ENCODE data around the gene MAP2K2. TPM values are rescaled to one million over a fixed set of nuclear protein-coding genes. Genes with fewer than 3 reads are reported as not detected.

MAP2K2 gene
- total RNA-seq, 4 donors from 2014 or later, result 101 to 207 (median 138) TPM

DNA sequence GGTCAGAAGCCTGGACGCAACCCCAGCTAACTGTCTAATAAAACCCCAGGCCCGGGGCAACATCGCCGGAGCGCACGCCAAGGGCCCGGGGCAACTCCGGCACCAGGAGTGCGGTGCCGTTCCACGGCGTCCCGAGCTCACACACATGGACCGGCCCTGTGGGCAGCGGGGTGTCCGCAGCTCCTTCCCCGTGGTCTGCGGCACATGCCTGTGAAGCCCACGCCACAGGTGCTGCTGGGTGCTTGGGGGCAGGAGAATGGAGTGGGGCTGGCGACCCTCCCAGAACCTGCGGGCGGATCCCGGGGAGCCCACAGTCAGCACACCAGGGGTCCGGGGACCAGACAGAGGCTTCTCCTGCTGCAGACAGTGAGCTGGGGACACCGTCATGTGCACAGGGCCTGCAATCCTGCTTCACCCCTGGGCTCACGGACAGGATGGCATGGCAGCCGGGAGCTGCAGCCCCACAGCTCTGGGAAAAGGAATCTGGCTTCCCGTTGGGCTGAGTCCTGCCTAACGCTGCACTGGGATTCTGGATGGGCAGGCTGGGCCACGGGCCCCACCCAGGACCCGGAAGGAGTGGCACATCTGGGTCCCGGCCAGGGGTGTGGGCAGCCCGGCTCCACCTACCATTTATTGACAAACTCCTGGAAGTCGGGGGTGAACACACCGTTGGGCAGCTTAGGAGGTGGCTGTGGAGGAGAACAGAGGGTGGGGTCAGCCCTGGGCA lies 29.0 kb downstream of the MAP2K2 start:
- peaks cover 0 to 52% of the 10 kb centered on the region in 2 donors for H3K36me3 ChIP-seq
- ATAC-seq, result no peak

DNA sequence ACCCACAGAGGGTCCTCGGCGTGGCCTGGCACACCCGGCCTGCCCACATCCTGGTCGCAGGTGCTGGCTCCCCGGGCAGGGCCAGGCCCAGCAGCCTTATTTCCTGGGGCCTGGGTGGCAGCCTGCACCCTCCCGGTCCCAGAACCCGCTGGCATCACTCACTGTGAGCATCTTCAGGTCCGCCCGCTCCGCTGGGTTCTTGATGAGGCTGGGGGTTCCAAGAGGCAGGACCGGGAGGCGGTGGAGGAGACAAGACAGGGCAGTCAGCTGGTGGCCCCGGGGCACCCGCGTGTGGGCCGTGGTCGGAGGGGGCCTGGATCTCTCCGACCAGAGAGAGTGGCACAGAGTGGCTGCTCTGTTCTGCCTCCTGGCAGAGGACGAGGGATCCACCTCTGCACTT lies 29.6 kb downstream of the MAP2K2 start:
- no peaks in the 10 kb centered on the region for H3K27me3 ChIP-seq
- TF ChIP-seq, protein P1, sequence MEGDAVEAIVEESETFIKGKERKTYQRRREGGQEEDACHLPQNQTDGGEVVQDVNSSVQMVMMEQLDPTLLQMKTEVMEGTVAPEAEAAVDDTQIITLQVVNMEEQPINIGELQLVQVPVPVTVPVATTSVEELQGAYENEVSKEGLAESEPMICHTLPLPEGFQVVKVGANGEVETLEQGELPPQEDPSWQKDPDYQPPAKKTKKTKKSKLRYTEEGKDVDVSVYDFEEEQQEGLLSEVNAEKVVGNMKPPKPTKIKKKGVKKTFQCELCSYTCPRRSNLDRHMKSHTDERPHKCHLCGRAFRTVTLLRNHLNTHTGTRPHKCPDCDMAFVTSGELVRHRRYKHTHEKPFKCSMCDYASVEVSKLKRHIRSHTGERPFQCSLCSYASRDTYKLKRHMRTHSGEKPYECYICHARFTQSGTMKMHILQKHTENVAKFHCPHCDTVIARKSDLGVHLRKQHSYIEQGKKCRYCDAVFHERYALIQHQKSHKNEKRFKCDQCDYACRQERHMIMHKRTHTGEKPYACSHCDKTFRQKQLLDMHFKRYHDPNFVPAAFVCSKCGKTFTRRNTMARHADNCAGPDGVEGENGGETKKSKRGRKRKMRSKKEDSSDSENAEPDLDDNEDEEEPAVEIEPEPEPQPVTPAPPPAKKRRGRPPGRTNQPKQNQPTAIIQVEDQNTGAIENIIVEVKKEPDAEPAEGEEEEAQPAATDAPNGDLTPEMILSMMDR (IDR thresholded peaks at IDR 0.05 in 4 of 5, conservative IDR thresholded peaks at IDR 0.05 in 1 of 5), result no peak
- no peak for TF ChIP-seq POLR2A (IDR thresholded peaks at IDR 0.05)
- DNase-seq, result no peak
- peaks cover 0 to 53% of the 10 kb centered on the region in 2 donors for H3K36me3 ChIP-seq
- no peak overlapping the region for H3K4me3 ChIP-seq
- in situ Hi-C loops (cut with MboI; ENCODE audit: low sequenced_read_pairs in 4 of 4) (no loop called here), intact Hi-C loops (cut with DNase I; ENCODE audit: low total_unique reads) (no loop called here)
- peaks cover 4 to 15% of the 10 kb centered on the region in 2 donors for H3K4me1 ChIP-seq
- no peak for ATAC-seq
- H3K27ac ChIP-seq, result no peak overlapping the region
- H3K9me3 ChIP-seq, result no peaks in the 10 kb centered on the region

More for the DNA sequence above, 29.0 kb downstream of the MAP2K2 start:
- in situ Hi-C loops (cut with MboI; ENCODE audit: low sequenced_read_pairs in 4 of 4), result no loop called here
- Histone ChIP-seq H3K4me1 (peaks cover 4 to 15% of the 10 kb centered on the region in 2 donors), H3K27ac (no peak overlapping the region), H3K27me3 (no peaks in the 10 kb centered on the region), H3K9me3 (no peaks in the 10 kb centered on the region), H3K4me3 (no peak overlapping the region)
- TF ChIP-seq, protein P1 (IDR thresholded peaks at IDR 0.05 in 4 of 5, conservative IDR thresholded peaks at IDR 0.05 in 1 of 5), result no peak
- TF ChIP-seq POLR2A (IDR thresholded peaks at IDR 0.05), result no peak
- DNase-seq, result no peak
- intact Hi-C loops (cut with DNase I; ENCODE audit: low total_unique reads), result no loop called here

DNA sequence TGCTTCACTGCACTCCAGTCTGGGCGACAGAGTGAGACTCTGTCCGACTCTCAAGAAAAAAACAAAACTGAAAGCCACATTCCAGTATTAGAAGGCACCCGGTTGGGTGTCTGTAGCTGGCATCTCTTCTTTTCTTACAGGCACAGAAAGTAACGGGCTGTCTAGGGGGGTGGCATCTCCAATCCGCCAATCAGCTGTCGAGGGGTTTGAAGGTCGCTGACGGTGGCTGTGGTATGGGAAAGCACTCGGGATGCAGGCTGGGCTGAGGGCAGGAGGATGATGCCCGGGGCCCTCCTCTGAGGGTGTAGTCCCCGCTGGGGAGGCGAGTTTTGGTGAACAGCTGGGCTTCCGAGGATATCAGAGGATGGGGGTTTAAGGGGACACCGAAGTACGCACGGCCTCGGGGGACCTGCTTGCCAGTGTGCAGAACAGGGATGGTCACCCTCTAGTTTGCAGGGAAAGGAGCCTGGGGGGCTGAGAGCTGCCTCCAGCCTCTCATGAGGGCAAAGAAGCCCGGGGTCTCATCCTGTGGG lies 30.2 kb downstream of the MAP2K2 start:
- no peak for TF ChIP-seq POLR2A (IDR thresholded peaks at IDR 0.05)
- TF ChIP-seq, protein P1 (IDR thresholded peaks at IDR 0.05 in 4 of 5, conservative IDR thresholded peaks at IDR 0.05 in 1 of 5), result no peak
- in situ Hi-C loops (cut with MboI; ENCODE audit: low sequenced_read_pairs in 4 of 4), result no loop called here
- no peak overlapping the region for H3K27ac ChIP-seq
- no peaks in the 10 kb centered on the region for H3K27me3 ChIP-seq
- H3K4me3 ChIP-seq, result no peak overlapping the region
- H3K9me3 ChIP-seq, result no peaks in the 10 kb centered on the region
- H3K4me1 ChIP-seq, result peaks cover 2 to 13% of the 10 kb centered on the region in 2 donors
- no peak for DNase-seq
- intact Hi-C loops (cut with DNase I; ENCODE audit: low total_unique reads), result no loop called here
- no peak for ATAC-seq
- H3K36me3 ChIP-seq, result peaks cover 0 to 49% of the 10 kb centered on the region in 2 donors

DNA sequence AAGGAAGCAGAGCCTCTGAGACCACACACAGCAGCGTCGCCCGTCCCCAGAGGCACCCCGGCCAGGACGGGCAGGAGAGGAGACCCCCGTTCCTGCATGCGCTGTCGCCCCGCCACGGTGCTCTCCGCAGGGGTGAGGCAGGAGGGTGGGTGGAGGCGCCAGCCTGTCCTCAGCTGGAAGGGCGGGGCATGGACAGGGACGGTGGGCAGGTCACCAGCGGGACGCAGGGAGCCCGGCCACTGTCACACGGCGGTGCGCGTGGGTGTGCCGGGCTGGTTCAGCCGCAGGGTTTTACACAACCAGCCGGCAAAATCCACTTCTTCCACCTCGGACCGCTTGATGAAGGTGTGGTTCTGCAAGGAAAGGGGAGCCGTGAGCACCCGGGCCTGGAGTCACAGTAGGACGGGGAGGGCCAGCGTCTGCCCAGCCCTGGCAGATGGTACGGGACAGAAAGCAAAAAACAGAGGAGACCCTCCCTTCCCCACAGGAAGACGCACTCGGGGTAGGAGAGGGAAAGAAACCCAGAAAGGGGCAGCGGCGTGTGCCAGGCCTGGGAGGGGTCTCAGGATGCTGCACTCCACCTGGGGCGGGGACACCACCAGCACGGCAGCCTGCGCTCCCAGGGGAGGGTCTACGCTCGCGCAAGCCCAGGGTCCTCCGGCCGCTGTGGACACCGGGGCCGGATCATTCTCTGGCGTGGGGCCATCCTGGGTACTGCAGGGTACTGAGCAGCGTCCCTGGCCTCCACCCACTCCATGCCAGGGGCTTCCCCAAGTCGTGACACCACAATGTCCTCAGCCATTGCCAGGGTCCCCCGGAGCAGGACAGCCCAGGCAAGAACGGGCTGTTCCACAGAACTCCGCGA lies 33.3 kb downstream of the MAP2K2 start:
- Histone ChIP-seq H3K4me3 (no peak overlapping the region), H3K27me3 (no peaks in the 10 kb centered on the region), H3K9me3 (no peaks in the 10 kb centered on the region), H3K4me1 (no peaks in the 10 kb centered on the region), H3K27ac (no peak overlapping the region), H3K36me3 (peaks cover 0 to 48% of the 10 kb centered on the region in 2 donors)
- ATAC-seq (no peak), DNase-seq (no peak)
- in situ Hi-C loops (cut with MboI; ENCODE audit: low sequenced_read_pairs in 4 of 4), result no loop called here
- intact Hi-C loops (cut with DNase I; ENCODE audit: low total_unique reads), result no loop called here
- TF ChIP-seq, protein P1 (IDR thresholded peaks at IDR 0.05 in 4 of 5, conservative IDR thresholded peaks at IDR 0.05 in 1 of 5), result no peak
- TF ChIP-seq POLR2A (IDR thresholded peaks at IDR 0.05), result no peak
